HG03039 (cell line): ENCODE data around the gene PPP2R5E.

ENCODE experiments used
- ATAC-seq: cut with Tn5 transposase; IDR thresholded peaks from one replicate; pipeline ENCODE4 v1.9.1; 2021; ENCODE audit warnings: mild to moderate bottlenecking, moderate library complexity; ENCODE audit not compliant: unreplicated experiment

Gene PPP2R5E

GRCh38 chr14:63474111-63474510 is 69.1 kb downstream of the PPP2R5E start:
- no peak for ATAC-seq

GRCh38 chr14:63472986-63473788 is 70.0 kb downstream of the PPP2R5E start:
- no peak for ATAC-seq

- ATAC-seq, result peak; percentile 90
Observed at GRCh38 chr14:63470962-63471793, 72.0 kb downstream of the PPP2R5E start.

- ATAC-seq, result no peak
Observed at GRCh38 chr14:63468294-63468693, 74.9 kb downstream of the PPP2R5E start.

GRCh38 chr14:63467440-63468072 is 75.6 kb downstream of the PPP2R5E start:
- no peak for ATAC-seq

- ATAC-seq, result no peak
Observed at GRCh38 chr14:63465347-63465746, 77.8 kb downstream of the PPP2R5E start.

- no peak for ATAC-seq
Observed at GRCh38 chr14:63460680-63461369, 82.4 kb downstream of the PPP2R5E start.

- no peak for ATAC-seq
Observed at GRCh38 chr14:63459738-63460137, 83.4 kb downstream of the PPP2R5E start.

GRCh38 chr14:63457498-63457897 is 85.7 kb downstream of the PPP2R5E start:
- no peak for ATAC-seq

- ATAC-seq, result no peak
Observed at GRCh38 chr14:63454863-63455622, 88.1 kb downstream of the PPP2R5E start.

- ATAC-seq, result no peak
Observed at GRCh38 chr14:63454436-63454835, 88.7 kb downstream of the PPP2R5E start.

- ATAC-seq, result no peak
Observed at GRCh38 chr14:63453443-63453936, 89.7 kb downstream of the PPP2R5E start.

- ATAC-seq, result no peak
Observed at GRCh38 chr14:63452796-63453195, 90.4 kb downstream of the PPP2R5E start.

GRCh38 chr14:63448841-63449240 is 94.3 kb downstream of the PPP2R5E start:
- no peak for ATAC-seq

GRCh38 chr14:63444588-63444987 is 98.6 kb downstream of the PPP2R5E start:
- no peak for ATAC-seq

GRCh38 chr14:63443988-63444387 is 99.2 kb downstream of the PPP2R5E start:
- ATAC-seq, result no peak

GRCh38 chr14:63443361-63443760 is 99.8 kb downstream of the PPP2R5E start:
- ATAC-seq, result no peak

GRCh38 chr14:63438065-63438757 is 105.0 kb downstream of the PPP2R5E start:
- ATAC-seq, result no peak

GRCh38 chr14:63436286-63437098 is 106.7 kb downstream of the PPP2R5E start:
- ATAC-seq, result no peak
